Measurements from ENCODE around the gene NCCRP1. TPM values are rescaled to one million over a fixed set of nuclear protein-coding genes. Genes with fewer than 3 reads are reported as not detected.

The NCCRP1 gene, protein sequence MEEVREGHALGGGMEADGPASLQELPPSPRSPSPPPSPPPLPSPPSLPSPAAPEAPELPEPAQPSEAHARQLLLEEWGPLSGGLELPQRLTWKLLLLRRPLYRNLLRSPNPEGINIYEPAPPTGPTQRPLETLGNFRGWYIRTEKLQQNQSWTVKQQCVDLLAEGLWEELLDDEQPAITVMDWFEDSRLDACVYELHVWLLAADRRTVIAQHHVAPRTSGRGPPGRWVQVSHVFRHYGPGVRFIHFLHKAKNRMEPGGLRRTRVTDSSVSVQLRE
- total RNA-seq = not detected in 2 replicates

GRCh38 chr19:39196860-39197562 is at the start of gene NCCRP1:
TSS of gene NCCRP1 (plus strand) at chr19:39196964. CDS start at chr19:39196983, 19 bp downstream.
- Mint-ChIP-seq H3K36me3 (ENCODE audit: low read depth) (no peaks in the 10 kb centered on the region), H3K4me3 (peak within 1 kb of the TSS; percentile 36), H3K27me3 (peaks cover 60% of the 10 kb centered on the region), H3K27ac (no peak within 1 kb of the TSS), H3K4me1 (peaks cover 7% of the 10 kb centered on the region), H3K9me3 (no peaks in the 10 kb centered on the region)
- DNase-seq = no peak
- intact Hi-C loops (cut with micrococcal nuclease) = no loop called here

- H3K27me3 Mint-ChIP-seq = no peaks in the 10 kb centered on the region
- no peaks in the 10 kb centered on the region for H3K36me3 Mint-ChIP-seq (ENCODE audit: low read depth)
- intact Hi-C loops (cut with micrococcal nuclease) = no loop called here
- H3K27ac Mint-ChIP-seq = no peak overlapping the region
- peaks cover 8% of the 10 kb centered on the region for H3K4me1 Mint-ChIP-seq
- no peak overlapping the region for H3K4me3 Mint-ChIP-seq
- no peaks in the 10 kb centered on the region for H3K9me3 Mint-ChIP-seq
- no peak for DNase-seq
These were observed 49.3 kb upstream of the NCCRP1 start for GRCh38 chr19:39147480-39147879.

GRCh38 chr19:39148939-39149529 is 47.7 kb upstream of the NCCRP1 start:
- intact Hi-C loops (cut with micrococcal nuclease) = no loop called here
- Mint-ChIP-seq H3K27ac (no peak overlapping the region), H3K4me3 (no peak overlapping the region), H3K9me3 (no peaks in the 10 kb centered on the region), H3K27me3 (no peaks in the 10 kb centered on the region), H3K4me1 (peaks cover 9% of the 10 kb centered on the region), H3K36me3 (ENCODE audit: low read depth) (no peaks in the 10 kb centered on the region)
- DNase-seq = no peak

GRCh38 chr19:39150235-39150634 is 46.5 kb upstream of the NCCRP1 start:
- Mint-ChIP-seq H3K36me3 (ENCODE audit: low read depth) (no peaks in the 10 kb centered on the region), H3K4me3 (no peak overlapping the region), H3K4me1 (peaks cover 8% of the 10 kb centered on the region), H3K9me3 (no peaks in the 10 kb centered on the region), H3K27ac (no peak overlapping the region), H3K27me3 (no peaks in the 10 kb centered on the region)
- no peak for DNase-seq
- intact Hi-C loops (cut with micrococcal nuclease) = no loop called here

DNA sequence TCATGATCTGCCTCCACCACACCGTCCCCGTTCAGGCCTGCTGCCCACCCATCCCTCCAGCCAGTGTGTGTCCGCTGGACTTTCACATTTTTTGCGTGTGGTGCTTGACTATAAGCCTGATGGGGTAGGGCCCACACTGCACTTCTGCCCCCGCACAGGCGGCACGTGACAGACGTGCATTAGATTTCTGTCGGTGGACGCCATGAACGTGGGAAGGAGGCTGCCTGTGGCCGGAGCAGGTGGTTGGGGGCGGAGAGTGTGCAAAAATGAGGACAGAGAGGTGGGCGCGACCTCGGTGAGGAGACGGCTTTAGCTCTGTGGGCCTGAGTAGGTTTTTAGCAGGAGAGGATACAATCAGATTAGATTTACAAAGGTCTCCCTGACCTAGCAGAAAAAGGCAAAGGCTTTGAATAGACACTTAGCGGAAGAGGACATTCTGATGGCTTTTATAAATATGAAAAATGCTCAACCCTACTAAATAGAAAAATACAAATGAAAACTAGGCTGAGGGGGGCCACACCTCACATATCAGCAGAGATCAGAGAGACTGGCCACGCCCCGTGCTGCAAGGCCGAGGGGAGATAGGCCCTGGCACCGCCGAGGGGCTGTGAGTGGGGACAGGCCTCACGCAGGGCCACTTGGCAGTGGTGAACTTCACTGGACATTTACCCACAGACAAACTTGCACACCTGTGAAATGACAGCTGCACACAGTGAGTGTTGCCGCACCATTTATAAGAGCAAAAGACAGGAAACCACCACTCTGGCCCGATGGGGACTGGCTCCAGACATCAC is 45.8 kb upstream of the NCCRP1 start:
- intact Hi-C loops (cut with micrococcal nuclease) = no loop called here

GRCh38 chr19:39152066-39152465 is 44.7 kb upstream of the NCCRP1 start:
- Mint-ChIP-seq H3K4me3 (no peak overlapping the region), H3K9me3 (no peaks in the 10 kb centered on the region), H3K27ac (no peak overlapping the region), H3K27me3 (no peaks in the 10 kb centered on the region), H3K4me1 (peaks cover 15% of the 10 kb centered on the region), H3K36me3 (ENCODE audit: low read depth) (no peaks in the 10 kb centered on the region)
- intact Hi-C loops (cut with micrococcal nuclease) = no loop called here
- no peak for DNase-seq

More for the DNA sequence above, 45.8 kb upstream of the NCCRP1 start:
- no peaks in the 10 kb centered on the region for H3K27me3 Mint-ChIP-seq
- H3K36me3 Mint-ChIP-seq (ENCODE audit: low read depth) = no peaks in the 10 kb centered on the region
- no peak overlapping the region for H3K27ac Mint-ChIP-seq
- H3K4me1 Mint-ChIP-seq = peaks cover 10% of the 10 kb centered on the region
- no peaks in the 10 kb centered on the region for H3K9me3 Mint-ChIP-seq
- DNase-seq = no peak
- no peak overlapping the region for H3K4me3 Mint-ChIP-seq

DNA sequence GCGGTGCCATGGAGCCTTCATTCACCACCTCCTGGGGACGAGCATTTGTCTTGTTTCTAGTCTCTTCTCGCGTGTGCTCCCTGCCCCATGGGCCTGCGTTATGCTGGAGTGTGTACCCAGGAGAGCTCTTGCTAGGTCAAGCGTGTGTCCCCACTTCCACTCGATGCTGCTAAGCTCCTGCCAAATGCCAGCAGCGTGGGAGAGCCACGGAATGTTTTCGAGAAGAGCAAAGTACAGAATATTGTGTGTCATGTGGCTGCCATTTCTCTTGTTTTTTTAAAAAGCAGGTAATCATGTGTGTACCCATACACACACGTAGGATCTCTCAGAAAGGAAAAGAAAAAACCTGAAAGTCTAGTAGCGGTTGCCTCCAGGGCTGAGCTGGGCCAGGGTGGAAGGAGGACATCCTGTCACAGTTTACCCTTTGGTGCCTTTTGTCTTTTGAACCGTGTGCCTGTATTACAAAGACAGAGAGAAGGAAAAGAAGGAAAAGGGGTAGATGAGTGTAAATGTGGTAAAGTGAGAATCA is 42.6 kb upstream of the NCCRP1 start:
- Mint-ChIP-seq H3K4me1 (peaks cover 17% of the 10 kb centered on the region), H3K27me3 (no peaks in the 10 kb centered on the region), H3K9me3 (no peaks in the 10 kb centered on the region), H3K27ac (no peak overlapping the region), H3K4me3 (no peak overlapping the region), H3K36me3 (ENCODE audit: low read depth) (no peaks in the 10 kb centered on the region)
- DNase-seq = no peak
- intact Hi-C loops (cut with micrococcal nuclease) = no loop called here

DNA sequence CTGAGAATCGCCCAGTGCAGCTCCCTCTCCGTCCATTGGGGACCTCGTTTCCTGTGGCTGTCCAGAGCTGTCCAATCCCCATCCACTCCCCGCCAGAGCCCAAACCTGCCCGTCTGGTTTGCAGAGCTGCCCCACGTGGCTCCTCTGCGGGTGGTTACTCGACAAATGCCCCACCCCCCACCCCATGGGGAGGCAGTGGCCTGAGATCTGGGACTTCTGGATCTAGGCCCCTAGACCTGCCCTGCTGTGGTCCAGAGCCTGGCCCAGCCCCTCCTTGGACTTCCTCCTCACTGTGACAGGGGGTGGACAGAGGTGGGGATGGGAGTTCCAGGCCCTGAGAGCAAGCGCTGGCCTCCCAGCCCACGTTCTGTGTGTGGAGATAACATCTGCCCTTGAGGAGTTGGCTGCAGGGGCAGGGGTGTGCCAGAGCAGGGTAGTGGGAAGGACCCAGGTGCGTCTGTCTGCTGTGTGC is 42.1 kb upstream of the NCCRP1 start:
- Mint-ChIP-seq H3K4me3 (no peak overlapping the region), H3K9me3 (no peaks in the 10 kb centered on the region), H3K27ac (no peak overlapping the region), H3K4me1 (peaks cover 17% of the 10 kb centered on the region), H3K27me3 (no peaks in the 10 kb centered on the region), H3K36me3 (ENCODE audit: low read depth) (no peaks in the 10 kb centered on the region)
- no peak for DNase-seq
- intact Hi-C loops (cut with micrococcal nuclease) = no loop called here

- Mint-ChIP-seq H3K27me3 (no peaks in the 10 kb centered on the region), H3K4me1 (peaks cover 17% of the 10 kb centered on the region), H3K27ac (peak overlapping the region; percentile 53), H3K9me3 (no peaks in the 10 kb centered on the region), H3K36me3 (ENCODE audit: low read depth) (no peaks in the 10 kb centered on the region), H3K4me3 (no peak overlapping the region)
- intact Hi-C loops (cut with micrococcal nuclease) = no loop called here
- DNase-seq = no peak
These were observed 41.6 kb upstream of the NCCRP1 start for GRCh38 chr19:39155114-39155700.

DNA sequence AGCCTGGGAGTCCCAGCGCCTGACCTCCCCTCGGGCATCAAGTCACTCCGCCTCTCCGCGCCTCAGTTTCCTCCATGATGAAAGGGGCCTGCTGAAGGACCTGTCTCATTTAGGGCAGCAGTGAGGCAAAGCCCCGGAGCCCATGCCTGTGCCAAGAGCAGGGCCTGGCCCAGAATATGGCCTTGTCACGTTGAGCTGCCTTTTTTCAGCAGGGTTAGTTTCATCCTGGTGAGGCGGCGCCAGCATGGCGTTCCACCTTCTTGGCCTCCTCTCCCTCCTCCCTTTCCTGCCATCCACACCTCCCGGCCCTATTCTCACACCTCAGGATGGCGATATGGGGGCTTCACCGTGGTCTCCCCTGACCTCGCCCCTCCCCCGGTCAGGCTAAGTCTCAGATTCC is 41.0 kb upstream of the NCCRP1 start:
- Mint-ChIP-seq H3K4me3 (no peak overlapping the region), H3K27me3 (no peaks in the 10 kb centered on the region), H3K4me1 (peaks cover 18% of the 10 kb centered on the region), H3K36me3 (ENCODE audit: low read depth) (no peaks in the 10 kb centered on the region), H3K9me3 (no peaks in the 10 kb centered on the region), H3K27ac (no peak overlapping the region)
- DNase-seq = no peak
- intact Hi-C loops (cut with micrococcal nuclease) = no loop called here

GRCh38 chr19:39156326-39157230 is 40.2 kb upstream of the NCCRP1 start:
- no peaks in the 10 kb centered on the region for H3K9me3 Mint-ChIP-seq
- H3K27me3 Mint-ChIP-seq = no peaks in the 10 kb centered on the region
- intact Hi-C loops (cut with micrococcal nuclease) = no loop called here
- no peak for DNase-seq
- peaks cover 19% of the 10 kb centered on the region for H3K4me1 Mint-ChIP-seq
- H3K27ac Mint-ChIP-seq = no peak overlapping the region
- H3K36me3 Mint-ChIP-seq (ENCODE audit: low read depth) = no peaks in the 10 kb centered on the region
- no peak overlapping the region for H3K4me3 Mint-ChIP-seq

GRCh38 chr19:39157275-39157996 is 39.3 kb upstream of the NCCRP1 start:
- intact Hi-C loops (cut with micrococcal nuclease) = no loop called here
- no peaks in the 10 kb centered on the region for H3K9me3 Mint-ChIP-seq
- H3K27me3 Mint-ChIP-seq = no peaks in the 10 kb centered on the region
- no peak for DNase-seq
- peaks cover 19% of the 10 kb centered on the region for H3K4me1 Mint-ChIP-seq
- H3K36me3 Mint-ChIP-seq (ENCODE audit: low read depth) = no peaks in the 10 kb centered on the region
- no peak overlapping the region for H3K4me3 Mint-ChIP-seq
- H3K27ac Mint-ChIP-seq = no peak overlapping the region
